B cell (primary cell): ENCODE results near the gene TSC22D2. TPM values are rescaled to one million over a fixed set of nuclear protein-coding genes. Genes with fewer than 3 reads are reported as not detected.
"Not testable (repeated sequence)": the region's sequence is repeated elsewhere in the genome, so short reads cannot be mapped to it uniquely, and the experiment has no call there.

Source experiments
- ATAC-seq: fragments of 200-7000 bp; cut with Tn5 transposase; one replicate; pipeline ENCODE4 v1.10.0; 2021; ENCODE audit warnings: low read depth, mild to moderate bottlenecking, moderate number of reproducible peaks, moderate library complexity
- CTCF ChIA-PET: fragments of 350-600 bp; sonication (Branson Sonifier 250); formaldehyde crosslinking; loops from one replicate; lab custom pipeline; 2021; ENCODE audit warnings: antibody characterized with exemption, inconsistent platforms; lab: Charles Lee
- POLR2A ChIA-PET: fragments of 350-600 bp; sonication (Branson Sonifier 250); formaldehyde crosslinking; loops from one replicate; lab custom pipeline; 2021; ENCODE audit warnings: antibody characterized with exemption; lab: Charles Lee
- DNase-seq: peaks from one replicate; pipeline ENCODE4 v3.0.0; 2013
- H2AFZ ChIP-seq: 2 replicates; pipeline ENCODE4 v1.6.1; 2012; ENCODE audit warnings: mild to moderate bottlenecking, low read depth, low read length; ENCODE audit not compliant: insufficient read depth, poor library complexity, severe bottlenecking
- H3K27ac ChIP-seq, 2 donors: 1 replicate in 1 of 2; 2 replicates in 1 of 2; pipeline ENCODE4 v1.5.1; 2012 to 2013; ENCODE audit warnings: low read length in 2 of 2, mild to moderate bottlenecking in 2 of 2, moderate library complexity in 1 of 2
- H3K27me3 ChIP-seq, 4 experiments: fragments of 200-600 bp in 1 of 4; sonication (generic) in 1 of 4; replicated peaks in 1 of 4; 1 replicate in 2 of 4; 2 replicates in 2 of 4; pipeline versions ENCODE4 v1.6.1 to v1.7.0; 2013 to 2016; ENCODE audit warnings: low read length in 3 of 4, mild to moderate bottlenecking in 2 of 4, mixed read lengths in 1 of 4, moderate library complexity in 1 of 4; ENCODE audit not compliant: insufficient read depth in 4 of 4, control insufficient read depth in 3 of 4; ENCODE audit errors: control extremely low read depth in 1 of 4
- H3K36me3 ChIP-seq, 2 experiments: replicated peaks in 1 of 2; 1 replicate in 1 of 2; 2 replicates in 1 of 2; pipeline versions ENCODE4 v1.6.1 to v1.7.1; 2013; ENCODE audit warnings: low read length in 1 of 2; ENCODE audit not compliant: insufficient read depth in 2 of 2, control insufficient read depth in 1 of 2; ENCODE audit errors: control extremely low read depth in 1 of 2, extremely low read depth in 1 of 2
- H3K4me1 ChIP-seq, 2 donors: fragments of 200-600 bp in 1 of 2; sonication (generic) in 1 of 2; 1 replicate in 1 of 2; 2 replicates in 1 of 2; pipeline versions ENCODE4 v1.5.1 to v1.6.1; 2013 to 2017; ENCODE audit warnings: low read length in 2 of 2; ENCODE audit not compliant: control insufficient read depth in 2 of 2, insufficient read depth in 2 of 2
- H3K4me2 ChIP-seq: replicated peaks from 2 replicates; pipeline ENCODE3; 2012; ENCODE audit warnings: mild to moderate bottlenecking, low read depth, low read length; ENCODE audit not compliant: poor library complexity, severe bottlenecking
- H3K4me3 ChIP-seq, 5 experiments: fragments of 200-600 bp in 1 of 5; sonication (generic) in 1 of 5; 1 replicate in 3 of 5; 2 replicates in 2 of 5; pipeline versions ENCODE4 v1.5.1 to v1.7.0; 2011 to 2016; ENCODE audit warnings: low read length in 4 of 5, mild to moderate bottlenecking in 4 of 5, low read depth in 2 of 5, control low read depth in 1 of 5, moderate library complexity in 1 of 5; ENCODE audit not compliant: insufficient read depth in 1 of 5; ENCODE audit errors: control extremely low read depth in 1 of 5, extremely low read depth in 1 of 5
- H3K79me2 ChIP-seq: fragments of 200-600 bp; sonication (generic); one replicate; pipeline ENCODE4 v1.6.0; 2016; ENCODE audit warnings: low read length; ENCODE audit not compliant: control insufficient read depth, insufficient read depth
- H3K9ac ChIP-seq: fragments of 200-600 bp; sonication (generic); 2 replicates; pipeline ENCODE4 v1.6.1; 2017; ENCODE audit warnings: mild to moderate bottlenecking, low read length, moderate library complexity
- H3K9me3 ChIP-seq, 3 donors: one replicate each; pipeline versions ENCODE4 v1.6.1 to v1.7.1; 2013; ENCODE audit warnings: low read length in 2 of 3; ENCODE audit not compliant: control insufficient read depth in 2 of 3, insufficient read depth in 1 of 3; ENCODE audit errors: control extremely low read depth in 1 of 3
- H4K20me1 ChIP-seq: 2 replicates; pipeline ENCODE4 v1.6.0; 2012; ENCODE audit warnings: mild to moderate bottlenecking, low read length; ENCODE audit not compliant: insufficient read depth, control insufficient read depth, poor library complexity, severe bottlenecking
- H3K27ac Mint-ChIP-seq: one replicate; pipeline ENCODE4 v1.8.0; 2021; ENCODE audit warnings: mixed read lengths
- H3K27me3 Mint-ChIP-seq: one replicate; pipeline ENCODE4 v1.8.0; 2021; ENCODE audit warnings: mixed read lengths
- H3K4me1 Mint-ChIP-seq: one replicate; pipeline ENCODE4 v1.8.0; 2021; ENCODE audit warnings: mixed read lengths
- H3K4me3 Mint-ChIP-seq: one replicate; pipeline ENCODE4 v1.8.0; 2021; ENCODE audit warnings: mixed read lengths
- H3K9me3 Mint-ChIP-seq: one replicate; pipeline ENCODE4 v1.8.0; 2022; ENCODE audit warnings: mixed read lengths; ENCODE audit not compliant: insufficient read depth
- EZH2 ChIP-seq: IDR thresholded peaks from 2 replicates; pipeline ENCODE4 v1.6.1; 2012; ENCODE audit warnings: borderline replicate concordance, low read depth, mild to moderate bottlenecking, moderate library complexity, low read length; ENCODE audit not compliant: insufficient read depth, poor library complexity, severe bottlenecking
- WGBS: methylation state at CpG from one replicate; pipeline ENCODE4 v1.1.5; 2013; ENCODE audit warnings: missing lambda C conversion rate; ENCODE audit not compliant: insufficient coverage; 5-methylcytosine and 5-hydroxymethylcytosine counted together
- intact Hi-C: fragments of 100-400 bp; cut with micrococcal nuclease; formaldehyde crosslinking; loops from one replicate; pipeline ENCODE4 v1.10.0; 2022
- polyA plus RNA-seq: library from polyadenylated mRNA; depleted of rRNA; stranded (reverse); fragments of >200 nt; gene quantifications from 2 replicates; pipeline ENCODE4 v1.2.3, GENCODE V29; 2012
- total RNA-seq, 2 donors: library from RNA; stranded (reverse); fragments of 120-200 nt in 1 of 2; gene quantifications; 1 replicate in 1 of 2; 2 replicates in 1 of 2; pipeline versions ENCODE4 v1.2.3 to v1.2.4, GENCODE V29; 2013 to 2022
- TF ChIP-seq, protein P1 (sequence below): fragments of 200-600 bp; IDR thresholded peaks from one replicate; pipeline ENCODE4 v1.8.0; 2022; ENCODE audit warnings: antibody characterized with exemption, mild to moderate bottlenecking

The TSC22D2 gene
- total and polyA plus RNA-seq, 2 donors (not counting 1 experiment from before 2014, with no cell fraction given), result 17.2 to 45.9 TPM

DNA sequence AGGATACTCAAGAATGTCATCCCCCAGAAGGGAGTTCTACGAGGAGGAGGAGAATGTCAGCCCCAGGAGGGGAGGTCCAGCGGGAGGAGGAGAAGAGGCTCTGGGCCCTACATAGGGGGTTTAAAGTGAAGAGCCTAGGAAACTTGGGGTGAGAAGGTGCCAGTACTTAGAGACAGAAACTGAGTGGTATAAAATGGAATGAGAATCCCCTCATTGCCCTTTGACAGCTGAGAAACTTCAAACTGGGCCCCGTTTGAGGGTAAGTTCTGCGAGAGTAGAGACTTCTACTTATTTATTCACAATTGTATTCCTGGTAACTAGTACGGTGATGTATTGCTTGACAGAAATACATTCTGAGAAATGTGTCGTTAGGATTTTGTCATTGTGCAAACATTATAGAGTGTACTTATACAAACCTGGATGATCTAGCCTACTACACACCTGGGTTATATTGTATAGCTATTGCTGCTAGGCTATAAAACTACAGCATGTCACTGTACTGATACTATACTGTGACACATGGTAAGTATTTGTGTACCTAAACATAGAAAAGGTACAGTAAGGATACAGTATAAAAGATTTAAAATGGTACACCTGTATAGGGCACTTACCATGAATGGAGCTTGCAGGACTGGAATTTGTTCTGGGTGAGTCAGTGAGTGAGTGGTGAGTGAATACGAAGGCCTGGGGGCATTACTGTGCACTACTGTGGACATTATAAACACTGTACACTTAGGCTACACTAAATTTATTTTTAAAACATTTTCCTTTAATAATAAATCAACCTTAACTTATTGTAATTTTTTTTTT lies 62.0 kb downstream of the TSC22D2 start:
- Histone ChIP-seq H3K79me2 (no peaks in the 10 kb centered on the region), H3K9me3 (peaks cover 0 to 4% (median 0%) of the 10 kb centered on the region in 3 donors), H4K20me1 (no peaks in the 10 kb centered on the region), H3K4me1 (no peaks in the 10 kb centered on the region), H3K27me3 (no peaks in the 10 kb centered on the region), H3K4me2 (no peak overlapping the region), H3K4me3 (no peak overlapping the region), H3K36me3 (no peaks in the 10 kb centered on the region), H3K9ac (no peak overlapping the region), H3K27ac (no peak overlapping the region), H2AFZ (no peak overlapping the region)
- POLR2A ChIA-PET, result no interaction called here
- H3K4me1 Mint-ChIP-seq, result no peaks in the 10 kb centered on the region
- H3K27me3 Mint-ChIP-seq, result no peaks in the 10 kb centered on the region
- no peak for DNase-seq
- WGBS, result 100% methylated on average over 1 of the region's 7 CpGs
- ATAC-seq, result no peak
- H3K27ac Mint-ChIP-seq, result no peak overlapping the region
- CTCF ChIA-PET, result interaction anchor here (0.5 to 2.2 kb wide), 2 partner anchors 13 to 26 kb away, joined by 3 to 6 read pairs; no protein-coding TSS in a partner anchor
- TF ChIP-seq, protein P1, sequence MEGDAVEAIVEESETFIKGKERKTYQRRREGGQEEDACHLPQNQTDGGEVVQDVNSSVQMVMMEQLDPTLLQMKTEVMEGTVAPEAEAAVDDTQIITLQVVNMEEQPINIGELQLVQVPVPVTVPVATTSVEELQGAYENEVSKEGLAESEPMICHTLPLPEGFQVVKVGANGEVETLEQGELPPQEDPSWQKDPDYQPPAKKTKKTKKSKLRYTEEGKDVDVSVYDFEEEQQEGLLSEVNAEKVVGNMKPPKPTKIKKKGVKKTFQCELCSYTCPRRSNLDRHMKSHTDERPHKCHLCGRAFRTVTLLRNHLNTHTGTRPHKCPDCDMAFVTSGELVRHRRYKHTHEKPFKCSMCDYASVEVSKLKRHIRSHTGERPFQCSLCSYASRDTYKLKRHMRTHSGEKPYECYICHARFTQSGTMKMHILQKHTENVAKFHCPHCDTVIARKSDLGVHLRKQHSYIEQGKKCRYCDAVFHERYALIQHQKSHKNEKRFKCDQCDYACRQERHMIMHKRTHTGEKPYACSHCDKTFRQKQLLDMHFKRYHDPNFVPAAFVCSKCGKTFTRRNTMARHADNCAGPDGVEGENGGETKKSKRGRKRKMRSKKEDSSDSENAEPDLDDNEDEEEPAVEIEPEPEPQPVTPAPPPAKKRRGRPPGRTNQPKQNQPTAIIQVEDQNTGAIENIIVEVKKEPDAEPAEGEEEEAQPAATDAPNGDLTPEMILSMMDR, result no peak
- no peak for TF ChIP-seq EZH2
- intact Hi-C loops, result no loop called here
- H3K9me3 Mint-ChIP-seq, result no peaks in the 10 kb centered on the region
- no peak overlapping the region for H3K4me3 Mint-ChIP-seq

DNA sequence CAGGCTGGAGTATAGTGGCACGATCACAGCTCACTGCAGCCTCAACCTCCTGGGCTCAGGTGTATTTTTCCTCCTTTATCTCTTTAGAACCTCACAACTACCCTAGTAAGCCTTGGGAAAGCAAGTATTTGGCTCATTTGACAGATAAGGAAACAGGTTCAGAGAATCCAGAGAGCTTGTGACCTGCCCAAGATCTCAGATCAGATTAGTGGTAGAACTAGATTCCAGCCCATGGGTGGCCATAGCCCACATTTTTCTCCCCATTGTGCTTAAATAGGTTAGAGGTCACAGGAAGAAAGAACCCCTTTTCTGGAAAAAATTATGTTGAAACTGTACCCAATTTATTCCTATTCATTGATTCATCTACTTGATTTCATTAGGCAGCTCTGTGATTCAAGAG lies 64.3 kb downstream of the TSC22D2 start:
- DNase-seq (no peak), ATAC-seq (no peak)
- no peaks in the 10 kb centered on the region for H3K27me3 Mint-ChIP-seq
- Histone ChIP-seq H3K36me3 (no peaks in the 10 kb centered on the region), H3K4me1 (no peaks in the 10 kb centered on the region), H3K9me3 (peaks cover 0 to 4% (median 0%) of the 10 kb centered on the region in 3 donors), H3K79me2 (no peaks in the 10 kb centered on the region), H3K4me3 (no peak overlapping the region), H2AFZ (no peak overlapping the region), H3K9ac (no peak overlapping the region), H3K27ac (no peak overlapping the region), H3K27me3 (no peaks in the 10 kb centered on the region), H3K4me2 (no peak overlapping the region), H4K20me1 (no peaks in the 10 kb centered on the region)
- ChIA-PET POLR2A (no interaction called here), CTCF (interaction anchor here (0.7 kb wide), 2 partner anchors 23 to 120 kb away, joined by 3 to 4 read pairs; no protein-coding TSS in a partner anchor)
- TF ChIP-seq, protein P1, result no peak
- TF ChIP-seq EZH2, result no peak
- H3K9me3 Mint-ChIP-seq, result no peaks in the 10 kb centered on the region
- H3K4me1 Mint-ChIP-seq, result no peaks in the 10 kb centered on the region
- H3K27ac Mint-ChIP-seq, result no peak overlapping the region
- WGBS, result no CpG with 5 or more reads among the region's 1 CpG
- intact Hi-C loops, result no loop called here
- no peak overlapping the region for H3K4me3 Mint-ChIP-seq

DNA sequence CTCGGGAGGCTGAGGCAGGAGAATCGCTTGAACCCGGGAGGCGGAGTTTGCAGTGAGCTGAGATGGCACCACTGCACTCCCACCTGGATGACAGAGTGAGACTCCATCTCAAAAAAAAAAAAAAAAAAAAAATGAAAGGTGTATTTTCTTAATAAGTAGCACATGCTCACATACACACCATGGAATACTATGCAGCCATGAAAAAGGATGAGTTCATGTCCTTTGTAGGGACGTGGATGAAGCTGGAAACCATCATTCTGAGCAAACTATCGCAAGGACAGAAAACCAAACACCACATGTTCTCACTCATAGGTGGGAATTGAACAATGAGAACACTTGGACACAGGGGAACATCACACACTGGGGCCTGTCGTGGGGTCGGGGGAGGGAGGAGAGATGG lies 65.1 kb downstream of the TSC22D2 start:
- POLR2A ChIA-PET, intact Hi-C loops, H3K4me2 ChIP-seq, H3K27me3 Mint-ChIP-seq, H3K4me3 ChIP-seq, H2AFZ ChIP-seq, H3K79me2 ChIP-seq, H3K4me1 Mint-ChIP-seq, H3K4me3 Mint-ChIP-seq, H3K27ac Mint-ChIP-seq, H3K27me3 ChIP-seq, H4K20me1 ChIP-seq, DNase-seq, H3K36me3 ChIP-seq, H3K4me1 ChIP-seq, H3K9ac ChIP-seq, H3K27ac ChIP-seq, ATAC-seq, H3K9me3 Mint-ChIP-seq, H3K9me3 ChIP-seq: not testable (repeated sequence)
- 94% methylated on average over 2 of the region's 8 CpGs for WGBS
- CTCF ChIA-PET, result interaction anchor here (0.7 kb wide), 1 partner anchor 121 kb away, joined by 3 read pairs; no protein-coding TSS in a partner anchor
